HG03045 (cell line): ENCODE results near the gene NFATC3.
A peak's percentile ranks its signal among the peaks of the same experiment; 100 is the strongest.

Experiments used
- ATAC-seq: cut with Tn5 transposase; IDR thresholded peaks from one replicate; pipeline ENCODE4 v1.9.1; 2021; ENCODE audit warnings: mild to moderate bottlenecking, moderate library complexity; ENCODE audit not compliant: unreplicated experiment

NFATC3 gene

GRCh38 chr16:68267612-68268405 lies 182.6 kb downstream of the NFATC3 start:
- ATAC-seq, result no peak

DNA sequence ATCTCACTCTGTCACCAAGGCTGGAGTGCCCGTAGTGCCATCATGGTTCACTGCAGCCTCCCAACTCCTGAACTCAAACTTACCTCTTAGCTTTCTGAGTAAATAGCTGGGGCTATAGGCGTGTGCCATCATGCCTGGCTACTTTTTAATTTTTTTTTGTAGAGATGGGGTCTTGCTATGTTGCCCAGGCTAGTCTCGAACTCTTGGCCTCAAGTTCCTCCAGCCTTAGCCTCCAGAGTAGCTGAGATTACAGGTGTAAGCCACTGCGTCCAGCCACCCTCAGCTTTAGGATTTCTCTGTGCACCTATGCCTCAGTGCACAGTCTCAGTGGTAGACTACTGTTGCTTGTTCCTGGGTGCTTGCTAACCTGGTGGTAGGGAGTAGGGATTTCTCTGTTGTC lies 184.6 kb downstream of the NFATC3 start:
- no peak for ATAC-seq

DNA sequence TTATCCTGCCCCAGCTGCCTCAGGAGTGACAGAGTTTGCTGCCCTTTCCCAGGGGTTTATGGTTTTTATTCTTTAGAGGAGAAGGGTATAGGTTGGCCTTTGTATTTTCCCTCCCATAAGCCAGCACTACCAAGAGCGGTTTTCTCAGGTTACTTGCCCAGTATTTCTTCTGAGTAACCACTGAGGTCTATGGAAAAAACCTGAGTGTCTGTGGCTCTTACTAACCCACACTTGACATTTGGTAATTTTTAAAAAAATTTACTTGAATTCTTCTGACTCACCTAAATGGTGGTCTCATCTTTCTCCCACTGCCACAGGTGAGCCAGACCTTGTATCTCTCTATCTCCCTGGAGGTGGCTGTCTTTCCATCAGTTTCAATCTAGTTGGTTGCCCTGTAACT lies 185.2 kb downstream of the NFATC3 start:
- ATAC-seq, result no peak

DNA sequence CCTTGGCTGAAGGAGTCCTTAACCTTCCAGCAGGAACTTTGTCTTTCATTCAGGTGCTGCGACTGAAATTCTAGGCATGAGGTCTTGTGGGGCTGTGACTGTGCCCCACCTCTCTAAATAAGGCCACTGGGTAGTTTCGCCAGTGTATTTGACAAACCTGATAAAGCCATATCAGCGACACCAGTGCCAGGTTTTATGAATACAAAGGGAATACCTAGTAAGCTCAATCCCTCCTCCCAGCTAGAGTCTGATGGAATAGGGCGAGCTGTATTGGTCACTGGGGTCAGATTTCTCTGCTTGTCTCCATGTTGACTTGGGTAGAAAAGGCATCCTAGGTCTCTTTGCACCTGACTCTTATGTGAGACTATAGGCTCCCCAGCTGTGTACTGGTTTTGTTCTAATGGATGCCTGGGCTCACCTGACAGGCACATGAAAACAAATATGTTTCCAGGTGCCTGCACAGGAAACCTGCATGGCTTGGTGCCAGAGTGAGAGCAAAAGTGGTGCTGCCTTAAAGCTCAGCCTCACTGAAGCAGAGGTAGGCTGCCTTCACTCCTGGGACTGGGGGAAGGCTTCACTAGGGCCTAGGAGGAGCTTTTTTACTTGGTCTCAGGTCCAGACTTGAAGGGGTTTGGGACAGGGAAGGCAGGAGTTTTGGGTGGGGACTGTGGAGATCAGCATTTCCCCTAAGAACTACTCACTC lies 187.5 kb downstream of the NFATC3 start:
- no peak for ATAC-seq

- ATAC-seq, result no peak
These were observed 188.3 kb downstream of the NFATC3 start for GRCh38 chr16:68273459-68273858.

DNA sequence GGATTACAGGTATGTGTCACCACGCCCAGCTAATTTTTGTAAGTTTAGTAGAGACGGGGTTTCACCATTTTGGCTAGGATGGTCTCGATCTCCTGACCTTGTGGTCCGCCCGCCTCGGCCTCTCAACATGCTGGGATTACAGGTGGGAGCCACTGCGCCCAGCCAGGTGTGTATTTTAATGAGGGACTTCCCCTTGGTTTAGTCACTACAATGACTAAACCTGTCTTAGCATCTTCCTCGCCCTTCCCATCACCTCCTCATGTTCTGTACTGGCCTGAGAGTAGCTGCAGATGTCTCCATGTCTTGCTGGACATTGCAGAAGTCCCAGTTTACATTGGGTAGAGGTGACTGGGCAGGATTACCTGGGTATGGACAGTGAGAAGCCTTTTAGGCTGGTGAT lies 188.7 kb downstream of the NFATC3 start:
- ATAC-seq, result no peak

GRCh38 chr16:68274441-68274840 lies 189.3 kb downstream of the NFATC3 start:
- ATAC-seq, result no peak

DNA sequence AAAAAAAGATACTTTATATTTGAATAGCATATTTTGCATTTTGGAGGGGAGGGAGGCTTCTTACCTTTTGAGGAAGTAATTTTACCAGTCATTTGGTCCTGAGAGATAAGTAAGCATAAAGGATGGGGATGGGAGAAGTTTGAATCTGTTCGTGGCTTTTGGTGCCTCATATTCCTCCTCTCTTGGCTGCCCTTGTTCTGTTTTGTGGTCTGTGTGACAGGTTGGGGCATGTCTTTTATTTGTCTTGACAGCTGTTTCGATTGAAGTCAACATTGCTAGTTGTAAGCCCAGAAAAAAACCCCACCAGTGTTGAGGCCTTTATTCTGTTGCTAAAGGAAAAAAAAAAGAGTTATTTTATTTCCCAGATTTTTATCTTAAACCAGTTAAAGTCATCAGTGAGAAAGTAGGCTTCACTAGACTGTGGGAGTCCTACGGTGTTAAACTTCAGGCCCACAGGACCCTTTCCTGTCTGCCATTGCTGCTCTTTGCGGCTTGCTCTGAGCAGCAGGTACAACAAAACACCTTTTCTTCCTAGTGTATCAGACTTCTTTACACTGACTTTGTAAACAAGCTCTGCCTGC lies 190.5 kb downstream of the NFATC3 start:
- ATAC-seq, result peak; percentile 69

DNA sequence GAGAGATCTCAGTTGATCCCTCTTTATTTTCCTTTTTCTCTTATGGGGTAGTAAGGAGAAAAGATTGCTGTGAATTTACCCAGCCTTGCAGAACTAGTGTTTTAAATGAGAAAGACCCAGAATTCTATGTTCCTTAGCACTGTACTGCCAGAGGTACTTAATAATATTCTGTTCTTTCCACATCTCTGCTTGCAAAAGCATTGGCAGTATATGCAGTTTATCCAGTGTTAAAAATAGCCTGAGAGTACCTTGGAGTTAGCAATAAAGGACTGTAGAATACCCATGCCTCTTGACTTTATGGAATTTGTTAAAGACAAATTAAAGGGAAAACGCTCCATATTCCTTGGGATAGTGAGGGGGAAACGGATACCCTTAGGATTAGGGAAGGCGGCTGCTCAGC lies 191.1 kb downstream of the NFATC3 start:
- no peak for ATAC-seq
